Anterior cingulate cortex (tissue), 58 donors: ENCODE data around the gene DNAJB12.
"Not testable (repeated sequence)": the region's sequence is repeated elsewhere in the genome, so short reads cannot be mapped to it uniquely, and the experiment has no call there.

Experiments used
- DNase-seq, 58 donors: peaks; one replicate each; lab custom pipeline; 2025; lab: John Stamatoyannopoulos, UW

The DNAJB12 gene

DNA sequence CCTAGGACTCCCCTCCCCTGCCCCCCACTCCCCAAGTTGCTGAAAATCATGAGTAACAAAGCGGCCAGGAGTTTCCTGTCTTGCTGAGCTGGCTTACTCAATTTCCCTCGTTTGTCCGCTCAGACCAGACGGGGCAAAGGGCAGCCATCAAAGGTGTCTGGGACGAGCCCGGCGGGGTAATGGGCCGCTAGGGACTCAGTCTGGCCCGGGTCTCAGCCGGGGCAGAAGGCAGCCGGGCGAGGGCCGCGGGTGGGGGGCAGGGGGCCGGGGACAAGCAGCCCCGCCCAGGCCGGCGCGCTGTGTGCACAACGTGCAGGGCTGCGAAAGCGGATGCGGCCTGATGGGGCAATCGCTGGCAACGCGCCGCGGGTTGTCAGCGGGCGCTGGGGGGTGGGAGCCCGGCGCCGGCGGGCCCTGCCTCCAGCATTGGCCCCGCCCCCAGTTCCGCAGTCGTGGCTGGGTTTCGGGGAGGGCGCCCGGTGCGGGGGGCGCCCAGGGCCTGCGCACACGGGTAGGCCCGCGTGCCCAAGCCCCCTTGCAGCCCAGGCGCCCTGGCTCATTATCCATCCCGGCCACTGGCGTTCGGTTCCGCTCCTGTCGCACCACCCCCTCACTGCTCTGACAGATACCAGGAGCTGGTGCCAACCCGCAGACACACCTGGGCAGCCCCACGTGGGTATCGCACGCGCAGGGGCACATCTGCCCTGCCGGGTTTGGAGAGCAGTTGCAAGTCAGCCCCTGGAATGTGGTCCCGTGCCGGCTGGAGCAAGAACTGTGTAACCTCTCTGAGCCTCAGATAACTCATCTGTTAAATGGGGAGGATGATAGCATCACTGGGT lies 35.1 kb downstream of the DNAJB12 start:
- peak in 52 of 58 donors; percentile 35 to 90 (median 71) for DNase-seq

DNA sequence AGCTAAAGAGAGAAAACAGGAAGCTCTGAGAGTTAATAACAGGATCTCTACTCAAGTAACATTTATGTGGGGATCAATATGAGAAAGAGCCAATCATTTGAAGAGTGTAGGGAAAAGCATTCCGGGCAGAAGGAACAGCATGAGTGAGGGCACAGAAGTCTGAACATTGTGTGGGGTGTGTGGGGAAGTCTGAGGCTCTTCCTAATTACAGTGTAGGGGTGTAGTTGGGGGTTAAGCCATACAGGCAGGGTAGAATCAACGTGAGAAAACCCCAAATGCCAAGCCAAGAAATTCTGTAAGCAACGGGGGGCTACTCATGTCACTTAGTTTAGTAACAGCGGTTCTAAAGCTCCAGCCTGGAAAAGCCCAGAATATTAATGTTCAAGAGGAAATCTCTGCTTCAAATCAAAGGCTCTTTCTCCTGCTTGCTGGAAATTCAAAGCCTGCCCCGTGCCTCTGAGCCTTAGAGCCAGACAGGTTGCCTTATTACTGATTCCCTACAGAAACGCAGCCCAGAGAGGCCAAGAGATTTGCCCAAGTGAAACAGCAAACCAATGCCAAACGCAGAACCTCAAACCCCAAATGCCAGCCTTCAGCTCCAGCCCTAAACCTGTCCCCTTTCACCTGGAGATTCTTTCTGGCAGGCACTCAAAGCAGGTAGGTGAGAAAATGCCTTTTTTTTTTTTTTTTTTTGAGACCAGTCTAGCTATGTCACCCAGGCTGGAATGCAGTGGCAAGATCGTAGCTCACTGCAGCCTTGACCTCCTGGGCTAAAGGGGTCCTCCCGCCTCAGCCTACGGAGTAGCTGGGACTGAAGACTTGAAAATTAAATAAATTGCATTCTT lies 36.1 kb downstream of the DNAJB12 start:
- no peak for DNase-seq

DNA sequence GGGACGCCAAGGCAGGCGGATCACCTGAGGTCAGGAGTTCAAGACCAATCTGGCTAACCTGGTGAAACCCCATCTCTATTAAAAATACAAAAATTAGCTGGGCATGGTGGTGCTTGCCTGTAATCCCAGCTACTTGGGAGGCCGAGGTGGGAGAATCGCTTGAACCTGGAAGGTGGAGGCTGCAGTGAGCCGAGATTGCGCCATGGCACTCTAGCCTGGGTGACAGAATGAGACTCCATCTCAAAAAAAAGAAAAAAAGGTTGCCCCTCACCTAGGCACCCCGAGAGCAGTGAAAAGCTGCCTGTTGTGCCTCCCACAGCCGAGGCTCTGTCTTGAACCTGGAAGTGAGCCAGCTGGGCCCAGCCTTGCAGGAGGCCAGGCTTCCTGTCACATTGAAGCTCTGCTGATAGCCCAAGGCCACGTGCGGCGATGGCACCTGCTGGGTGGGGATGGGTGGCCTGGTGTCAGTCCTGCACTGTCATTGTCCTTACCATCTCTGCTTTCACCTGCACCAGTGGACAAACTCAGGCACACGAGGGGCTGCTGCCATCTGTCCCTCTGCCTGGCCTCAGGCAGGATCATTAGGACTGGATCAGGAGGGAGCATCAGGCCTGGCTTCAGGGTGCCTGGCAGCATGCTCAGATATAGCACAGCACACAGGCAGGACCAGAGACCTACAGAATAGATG lies 37.8 kb downstream of the DNAJB12 start:
- DNase-seq: peak in 12 of 58 donors; percentile 11 to 60 (median 37)

DNA sequence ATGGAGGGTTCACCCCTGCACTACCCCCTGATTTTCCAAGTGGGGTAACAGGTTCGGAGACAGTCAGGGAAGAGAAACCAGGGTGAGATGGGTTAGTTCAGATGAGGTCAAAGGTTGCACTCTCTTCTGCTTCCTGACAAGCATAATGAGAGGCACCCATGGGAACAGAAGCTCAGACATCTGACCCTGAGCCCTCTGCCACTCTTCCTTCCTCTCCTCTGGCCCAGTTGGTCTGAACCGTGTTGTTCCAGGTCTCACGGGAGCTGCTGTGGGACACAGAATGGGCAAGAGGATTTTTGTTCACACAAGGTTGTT lies 38.4 kb downstream of the DNAJB12 start:
- no peak for DNase-seq

DNA sequence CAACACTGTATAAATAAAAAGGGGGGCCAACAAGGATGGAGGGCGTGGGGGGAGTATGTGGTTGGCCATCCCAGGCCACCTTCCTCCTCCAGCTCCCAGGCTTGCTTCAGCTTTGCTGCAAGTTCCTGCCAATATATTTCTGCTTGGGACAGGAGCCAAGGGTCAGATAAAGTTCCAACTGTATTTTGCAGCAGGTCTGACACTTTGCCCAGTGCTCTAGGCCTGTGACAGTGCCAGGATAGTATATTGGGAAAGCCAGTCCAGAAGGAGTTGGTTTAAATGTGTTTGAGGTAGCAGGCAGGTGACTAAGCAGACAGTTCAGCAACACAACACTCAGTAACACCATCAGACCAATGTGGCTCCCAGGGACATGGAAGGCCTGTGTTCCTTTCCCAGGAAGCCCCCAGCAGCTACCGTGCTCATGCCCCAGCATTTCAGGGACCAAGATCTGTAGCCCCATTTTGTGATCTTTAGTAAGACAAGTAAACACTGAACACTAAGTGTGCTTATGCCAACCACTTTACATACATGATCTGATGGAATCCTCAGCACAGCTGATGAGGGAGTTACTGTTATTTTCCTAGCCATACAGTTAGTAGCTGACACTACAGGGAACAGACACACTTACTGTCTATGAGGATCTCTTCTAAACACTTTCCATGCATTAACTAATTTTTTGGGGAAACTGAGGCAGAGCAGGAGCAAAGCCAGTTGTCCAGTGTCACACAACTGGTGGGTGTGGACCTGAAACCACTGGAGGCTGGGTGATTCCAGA lies 38.9 kb downstream of the DNAJB12 start:
- peak in 1 of 58 donors; percentile 39 for DNase-seq

DNA sequence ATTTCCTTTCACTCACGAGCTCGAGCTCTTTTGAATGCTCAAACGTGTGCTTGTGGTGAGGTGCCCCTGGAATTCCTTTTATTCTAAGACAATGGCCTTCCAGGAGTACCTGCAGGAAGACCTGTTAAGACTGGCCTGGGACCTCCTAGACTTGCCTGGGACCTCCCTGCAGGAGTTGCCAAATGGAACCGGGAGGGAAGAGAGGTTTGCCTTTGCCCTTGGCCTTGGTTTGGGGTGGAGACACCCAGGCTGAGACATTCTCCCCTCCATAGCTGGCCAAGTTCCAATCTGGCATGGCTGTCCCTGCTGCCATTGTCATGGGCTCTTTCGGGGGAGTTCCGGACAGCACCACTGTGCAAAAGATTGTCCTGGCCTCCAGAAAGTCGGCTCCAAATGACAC lies 39.7 kb downstream of the DNAJB12 start:
- DNase-seq: no peak

DNA sequence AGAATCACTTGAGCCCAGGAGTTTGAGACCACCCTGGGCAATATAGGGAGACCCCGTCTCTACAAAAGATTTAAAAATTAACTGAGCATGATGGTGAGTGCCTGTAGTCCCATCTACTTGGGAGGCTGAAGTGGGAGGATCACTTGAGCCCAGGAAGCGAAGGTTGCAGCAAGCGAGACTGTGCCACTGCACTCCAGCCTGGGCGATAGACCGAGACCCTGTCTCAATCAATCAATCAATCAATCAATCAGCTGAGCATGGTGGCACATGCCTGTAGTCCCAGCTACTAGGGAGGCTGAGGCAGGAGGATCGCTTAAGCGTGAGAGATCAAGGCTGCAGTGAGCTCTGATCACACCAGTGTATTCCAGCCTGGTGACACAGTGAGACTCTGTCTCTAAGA lies 40.5 kb downstream of the DNAJB12 start:
- no peak for DNase-seq

DNA sequence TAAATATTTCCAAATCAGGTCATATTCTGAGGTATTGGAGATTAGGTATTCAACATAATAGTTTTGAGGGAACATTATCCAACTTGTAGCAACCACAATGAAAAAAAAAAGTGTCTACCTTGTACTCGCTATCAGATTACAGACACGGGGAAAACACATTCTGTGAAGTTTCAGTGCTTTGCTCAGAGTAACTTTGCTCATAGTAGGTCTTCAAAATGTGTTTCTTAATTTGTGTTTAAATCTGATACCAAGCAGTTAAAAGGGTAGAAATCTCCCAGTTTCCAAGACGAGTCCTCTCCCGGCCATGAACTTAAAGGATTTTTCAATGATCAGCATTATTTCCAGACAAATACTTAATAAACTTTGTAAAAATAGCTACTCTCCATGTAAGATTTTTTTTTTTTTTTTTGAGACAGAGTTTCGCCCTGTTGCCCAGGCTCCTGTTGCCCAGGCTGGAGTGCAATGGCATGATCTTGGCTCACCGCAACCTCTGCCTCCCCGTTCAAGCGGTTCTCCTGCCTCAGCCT lies 41.8 kb downstream of the DNAJB12 start:
- no peak for DNase-seq

DNA sequence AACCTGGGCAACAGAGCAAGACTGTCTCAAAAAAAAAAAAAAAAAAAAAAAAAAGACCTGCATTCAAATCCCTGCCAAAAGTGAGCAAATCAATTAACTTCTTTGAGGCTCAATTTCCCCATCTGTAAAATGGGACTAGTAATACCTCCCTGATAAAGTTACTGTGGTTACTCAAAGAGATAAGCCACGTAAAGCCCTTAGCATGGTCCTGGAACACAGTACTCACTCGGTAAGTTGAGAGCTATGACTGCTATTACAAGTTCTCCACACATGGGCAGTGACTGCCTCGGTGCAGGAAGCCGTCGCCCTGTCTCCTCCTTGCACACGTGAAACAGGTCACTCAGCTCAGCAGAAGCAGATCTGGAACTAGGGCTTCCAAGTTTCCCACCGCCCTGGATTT lies 43.1 kb downstream of the DNAJB12 start:
- DNase-seq: no peak

DNA sequence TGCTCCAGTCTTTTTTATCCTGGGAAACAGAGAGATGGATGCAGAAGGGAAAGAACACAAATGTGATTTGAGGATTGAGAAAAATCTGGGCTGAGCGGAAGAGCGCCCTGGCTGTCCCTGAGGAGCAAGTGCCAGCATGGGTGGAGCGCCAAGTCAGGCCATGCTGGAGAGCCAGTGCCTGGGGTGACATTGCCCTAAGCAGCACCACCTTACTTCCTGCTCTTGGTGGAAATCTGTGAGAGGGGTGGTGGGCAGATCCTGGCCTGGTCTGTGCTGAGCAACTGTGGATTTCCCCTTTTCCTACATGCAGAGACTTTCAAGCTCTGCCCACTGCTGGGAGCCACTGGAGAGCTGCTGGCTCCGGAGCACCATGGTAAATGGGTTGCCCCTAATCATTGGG lies 44.1 kb downstream of the DNAJB12 start:
- DNase-seq: peak in 15 of 58 donors; percentile 18 to 61 (median 36)

DNA sequence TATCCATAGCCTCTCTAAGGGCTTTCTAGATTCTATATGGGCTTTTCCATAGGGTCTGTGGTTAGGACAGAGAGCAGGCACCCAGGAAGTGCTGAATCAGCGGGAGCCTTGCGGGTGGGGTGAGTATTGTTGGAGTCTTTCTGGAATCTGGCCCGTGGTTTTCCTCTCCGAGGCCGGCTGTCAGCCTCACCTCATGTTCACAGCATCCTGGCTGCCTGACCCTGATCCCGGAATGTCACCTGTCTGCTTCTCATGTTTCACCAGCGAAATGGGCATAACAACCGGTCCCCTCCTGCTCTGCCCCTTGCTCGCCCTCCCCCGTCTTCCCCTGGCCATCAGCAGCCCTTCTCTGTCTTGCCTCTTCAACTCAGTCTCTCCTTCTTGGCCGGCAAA lies 44.5 kb downstream of the DNAJB12 start:
- peak in 1 of 58 donors; percentile 29 for DNase-seq

DNA sequence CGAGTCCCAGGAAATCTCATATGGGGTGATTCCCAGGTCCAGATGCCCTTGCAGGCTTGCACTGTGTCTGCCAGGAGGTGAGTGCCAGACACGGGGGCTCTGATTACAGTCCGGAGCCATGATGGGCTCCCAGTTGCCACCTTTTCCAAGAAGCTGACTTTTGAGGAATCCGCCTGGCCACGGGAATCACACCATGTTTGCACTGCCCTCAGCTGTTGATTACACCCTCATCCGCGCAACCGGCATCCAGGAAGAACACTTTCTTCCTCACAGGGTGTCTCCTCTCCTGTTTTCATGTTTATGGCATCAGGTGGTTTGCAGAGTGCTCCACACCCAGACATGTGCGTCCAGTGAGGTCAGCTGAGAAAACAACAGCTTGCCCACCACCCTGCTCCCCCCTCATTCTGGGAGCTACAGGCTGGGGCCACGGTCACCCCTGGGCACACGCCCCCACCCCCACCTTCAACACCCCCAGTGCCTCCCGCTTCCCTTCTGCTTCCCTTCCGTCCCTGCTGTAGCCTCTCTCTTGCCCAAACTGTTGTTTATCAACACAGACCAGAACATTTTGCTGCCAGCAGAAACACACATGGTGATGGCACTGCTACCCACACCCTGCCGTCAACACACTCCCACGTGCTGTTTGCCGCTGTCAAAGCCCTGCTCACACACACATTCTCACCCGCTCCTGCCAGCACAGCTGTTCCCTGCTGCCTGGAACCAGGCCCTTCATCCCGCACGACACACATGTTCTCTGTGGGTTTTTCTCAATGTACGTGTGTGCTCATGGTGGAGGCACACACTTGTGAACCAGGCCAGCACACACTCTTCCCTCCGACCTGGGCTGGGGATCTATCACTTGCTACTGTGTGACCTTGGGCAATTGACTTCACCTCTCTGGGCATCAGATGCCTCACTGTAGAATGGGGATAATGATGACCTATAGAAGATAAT lies 45.2 kb downstream of the DNAJB12 start:
- peak in 50 of 58 donors; percentile 32 to 88 (median 66) for DNase-seq

DNA sequence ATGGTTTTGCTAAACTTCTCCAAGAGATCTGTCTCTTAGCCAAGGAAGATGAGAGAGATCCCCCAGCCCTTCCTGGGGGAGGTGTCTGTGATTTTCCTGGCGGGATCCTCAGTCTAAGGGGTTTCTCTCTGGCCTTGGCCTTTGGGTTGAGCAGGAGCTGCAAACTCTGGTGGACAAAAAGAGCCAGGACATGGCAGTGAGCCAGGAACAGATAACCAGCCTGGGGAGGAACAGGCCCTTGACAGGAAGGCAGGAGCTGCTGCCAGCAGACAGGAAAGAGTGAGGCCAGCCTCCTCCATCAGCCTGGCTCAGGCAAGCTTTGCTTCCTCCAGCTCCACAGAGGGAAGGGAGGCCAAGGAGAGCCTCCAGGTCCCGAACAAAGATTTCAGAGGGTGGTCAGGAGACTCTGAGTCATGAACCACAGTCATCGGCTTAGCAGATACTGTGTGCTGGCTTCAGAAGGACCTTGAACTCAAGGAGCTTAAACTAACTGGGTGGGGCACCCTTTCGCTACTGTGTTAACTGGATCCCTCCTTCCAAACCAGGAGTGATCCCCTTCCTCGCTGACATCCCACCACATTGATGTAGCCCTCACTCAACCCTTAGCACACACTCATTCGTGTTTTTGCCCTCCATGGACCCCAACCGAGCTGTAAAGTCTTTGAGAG lies 46.3 kb downstream of the DNAJB12 start:
- DNase-seq: peak in 2 of 58 donors; percentile 29 to 60

DNA sequence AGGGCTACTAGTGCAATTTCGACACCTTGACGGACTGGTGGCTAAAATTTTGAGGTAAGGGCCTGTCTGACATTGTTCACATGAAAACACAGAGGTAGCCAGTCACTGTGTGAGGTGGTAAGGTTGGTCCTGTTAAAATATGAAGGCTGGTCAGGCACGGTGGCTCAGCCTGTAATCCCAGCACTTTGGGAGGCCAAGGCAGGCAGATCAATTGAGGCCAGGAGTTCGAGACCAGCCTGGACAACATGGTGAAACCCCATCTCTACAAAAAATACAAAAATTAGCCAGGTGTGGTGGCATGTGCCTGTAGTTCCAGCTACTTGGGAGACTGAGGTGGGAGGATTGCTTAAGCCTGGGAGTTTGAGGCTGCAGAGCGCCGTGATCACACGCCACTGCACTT lies 47.0 kb downstream of the DNAJB12 start:
- DNase-seq: not testable (repeated sequence)

DNA sequence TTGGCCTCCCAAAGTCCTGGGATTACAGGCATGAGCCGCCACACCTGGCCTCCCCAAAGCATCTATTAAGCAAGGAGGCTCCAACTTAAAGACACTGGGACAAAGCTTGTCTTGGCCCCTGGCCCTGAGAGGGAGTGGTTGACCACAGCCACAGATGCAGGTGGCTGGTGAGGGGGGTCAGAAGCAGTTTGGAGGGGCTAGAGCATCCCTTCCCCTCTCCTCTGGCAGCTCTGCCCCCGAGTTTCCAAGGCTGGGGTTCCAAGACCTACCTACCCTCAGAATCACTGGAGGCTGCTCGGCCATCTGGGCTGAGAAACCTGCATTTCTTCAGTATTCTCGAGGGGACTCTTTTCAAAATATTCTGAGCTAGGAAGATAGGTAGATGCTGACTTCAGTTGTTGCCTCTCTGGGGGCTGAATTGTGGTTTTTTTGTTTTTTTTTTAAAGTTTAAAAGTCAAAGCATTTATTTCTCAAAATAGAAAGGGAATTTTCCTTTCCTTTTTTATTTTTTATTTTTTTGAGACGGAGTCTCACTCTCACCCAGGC lies 48.4 kb downstream of the DNAJB12 start:
- no peak for DNase-seq

DNA sequence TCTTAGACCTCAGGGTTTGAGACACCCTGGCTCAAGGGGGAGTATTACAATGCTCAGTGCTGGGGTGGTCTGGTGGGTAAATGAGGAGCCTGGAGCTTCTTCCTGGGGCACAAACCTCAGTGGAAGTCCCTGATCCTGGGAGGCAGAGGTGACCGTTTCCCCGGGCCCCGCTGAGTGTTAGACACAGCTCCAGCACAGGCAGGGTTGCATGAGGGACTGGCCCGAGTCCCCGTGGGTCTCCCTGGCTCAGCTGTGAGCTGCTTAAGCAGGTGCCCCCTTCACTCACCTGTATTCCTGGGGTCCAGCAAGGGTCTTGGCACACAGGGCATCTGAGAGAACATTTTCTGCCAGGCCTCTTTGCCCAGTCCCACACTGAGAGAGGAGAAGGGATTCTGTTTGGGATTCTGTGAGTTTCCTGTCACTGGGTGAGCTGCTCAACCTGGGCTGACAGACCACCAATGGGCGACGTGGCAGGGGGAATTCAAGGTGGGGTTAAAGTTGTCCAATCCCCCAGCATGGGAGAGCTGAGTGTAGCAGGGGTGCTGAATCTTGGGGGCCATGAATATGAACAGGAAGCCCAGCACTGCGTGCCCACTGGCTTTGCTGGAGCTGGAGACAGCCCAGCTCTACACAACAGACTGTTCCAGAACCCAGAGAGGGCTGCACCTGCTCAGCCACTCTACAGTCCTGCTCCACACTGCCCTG lies 51.1 kb downstream of the DNAJB12 start:
- no peak for DNase-seq
